Measurements from ENCODE around the gene SNRNP40. TPM values are rescaled to one million over a fixed set of nuclear protein-coding genes. Genes with fewer than 3 reads are reported as not detected.

Gene SNRNP40
- 46.7 and 53.3 TPM in 2 replicates for polyA plus RNA-seq (2012; rRNA removed)
- 41.8 and 47.9 TPM in 2 replicates for polyA plus RNA-seq (2012; cell fraction: cytosol; rRNA removed)
- polyA plus RNA-seq (2012; cell fraction: nucleus; rRNA removed): 30.1 and 44.6 TPM in 2 replicates

DNA sequence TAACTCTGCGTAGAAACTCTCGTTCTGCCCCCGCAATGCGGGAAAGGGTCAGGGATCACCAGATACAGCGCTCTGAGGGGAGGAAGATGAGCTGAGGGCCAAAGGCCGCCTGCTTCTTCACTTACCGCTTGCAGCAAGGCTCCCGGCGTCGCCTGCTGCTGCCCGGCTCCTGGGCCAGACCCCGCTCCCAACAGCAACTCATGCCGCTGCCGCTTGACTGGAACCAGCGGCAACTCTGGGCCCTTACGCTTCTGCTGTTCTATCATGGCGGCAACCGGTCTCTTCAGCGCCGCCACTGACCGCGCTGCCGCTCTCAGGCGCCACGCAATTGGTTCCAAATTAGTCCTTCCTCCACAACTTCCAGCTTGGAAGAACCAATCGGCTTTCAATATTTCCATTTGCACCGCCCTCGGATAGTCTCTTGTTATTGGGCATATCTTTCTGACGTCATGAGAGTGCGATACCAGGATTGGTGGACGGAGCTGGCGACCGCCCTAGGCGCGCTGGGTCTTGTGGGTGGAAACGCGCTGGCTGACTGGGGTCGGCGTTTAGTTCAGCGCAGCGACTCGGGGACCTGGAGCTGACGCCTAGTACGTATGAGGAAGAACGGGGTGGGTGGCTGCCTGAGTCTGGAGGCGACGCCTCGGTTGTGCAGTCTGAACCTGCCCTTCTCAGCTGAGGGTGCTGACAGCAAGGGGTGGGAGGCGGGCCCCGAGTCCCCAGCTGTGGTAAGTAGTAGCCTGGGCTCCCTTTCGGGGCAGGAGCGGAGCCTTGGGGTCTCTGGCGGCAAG, at the start of gene SNRNP40, which contains the start of gene ZCCHC17:
Gene SNRNP40 (minus strand): TSS at position 303 of the 791 bp plus-strand sequence. CDS start 37 bp downstream, at position 266.
Gene ZCCHC17 (plus strand): TSS at position 547 of the 791 bp plus-strand sequence. CDS start 13,067 bp downstream, outside the sequence.
- 1% methylated on average over 14 of the region's 53 CpGs for WGBS (ENCODE audit: low lambda C conversion rate)
- POLR2A ChIA-PET: interaction anchor here (0.5 to 1.3 kb wide), 6 partner anchors 9 to 107 kb away, joined by 3 to 4 read pairs (median 4); partner anchors contain the start of gene NKAIN1

More for the DNA sequence above, at the start of gene SNRNP40, which contains the start of gene ZCCHC17:
- Histone ChIP-seq H3K4me3 (ENCODE audit: low read depth in 2 of 2, low read length in 1 of 2) (peak within 1 kb of the TSS; percentile 88 to 95), H3K36me3 (replicated peaks in 1 of 2; ENCODE audit: control insufficient read depth in 1 of 2, insufficient read depth in 2 of 2, low read length in 1 of 2) (peaks cover 13 to 16% of the 10 kb centered on the region in 2 experiments), H2AFZ (ENCODE audit: low read depth) (peak within 1 kb of the TSS; percentile 86), H3K27ac (ENCODE audit: low read depth in 2 of 2, low read length in 1 of 2) (peak within 1 kb of the TSS; percentile 66 to 78), H3K9ac (peak within 1 kb of the TSS; percentile 91), H3K9me3 (no peaks in the 10 kb centered on the region), H4K20me1 (ENCODE audit: insufficient read depth) (no peaks in the 10 kb centered on the region), H3K4me2 (peak within 1 kb of the TSS; percentile 97), H3K9me2 (no peaks in the 10 kb centered on the region), H3K27me3 (ENCODE audit: insufficient read depth) (no peaks in the 10 kb centered on the region), H3F3A (replicated peaks; ENCODE audit: insufficient read depth) (no peaks in the 10 kb centered on the region), H3K79me2 (ENCODE audit: insufficient read depth) (peaks cover 84% of the 10 kb centered on the region), H3K4me1 (ENCODE audit: control insufficient read depth in 1 of 2, insufficient read depth in 2 of 2, low read depth in 1 of 2, low read length in 1 of 2) (peaks cover 5 to 16% of the 10 kb centered on the region in 2 experiments; a peak in 2 of 4 replicates)
- no peak; the same call in 1 of the 2 replicates for TF ChIP-seq ELF1 (IDR thresholded peaks at IDR 0.05)
- TF ChIP-seq RAD21 (IDR thresholded peaks at IDR 0.05; ENCODE audit: low read length): peak; percentile 6; the same call in 1 of the 2 replicates
- TF ChIP-seq, protein P1, sequence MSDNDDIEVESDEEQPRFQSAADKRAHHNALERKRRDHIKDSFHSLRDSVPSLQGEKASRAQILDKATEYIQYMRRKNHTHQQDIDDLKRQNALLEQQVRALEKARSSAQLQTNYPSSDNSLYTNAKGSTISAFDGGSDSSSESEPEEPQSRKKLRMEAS (IDR thresholded peaks at IDR 0.05; ENCODE audit: low read depth): peak; percentile 69
- TF ChIP-seq POLR2AphosphoS5 (IDR thresholded peaks at IDR 0.05; ENCODE audit: low read depth, low read length): peak; percentile 85
- TF ChIP-seq, protein P2, sequence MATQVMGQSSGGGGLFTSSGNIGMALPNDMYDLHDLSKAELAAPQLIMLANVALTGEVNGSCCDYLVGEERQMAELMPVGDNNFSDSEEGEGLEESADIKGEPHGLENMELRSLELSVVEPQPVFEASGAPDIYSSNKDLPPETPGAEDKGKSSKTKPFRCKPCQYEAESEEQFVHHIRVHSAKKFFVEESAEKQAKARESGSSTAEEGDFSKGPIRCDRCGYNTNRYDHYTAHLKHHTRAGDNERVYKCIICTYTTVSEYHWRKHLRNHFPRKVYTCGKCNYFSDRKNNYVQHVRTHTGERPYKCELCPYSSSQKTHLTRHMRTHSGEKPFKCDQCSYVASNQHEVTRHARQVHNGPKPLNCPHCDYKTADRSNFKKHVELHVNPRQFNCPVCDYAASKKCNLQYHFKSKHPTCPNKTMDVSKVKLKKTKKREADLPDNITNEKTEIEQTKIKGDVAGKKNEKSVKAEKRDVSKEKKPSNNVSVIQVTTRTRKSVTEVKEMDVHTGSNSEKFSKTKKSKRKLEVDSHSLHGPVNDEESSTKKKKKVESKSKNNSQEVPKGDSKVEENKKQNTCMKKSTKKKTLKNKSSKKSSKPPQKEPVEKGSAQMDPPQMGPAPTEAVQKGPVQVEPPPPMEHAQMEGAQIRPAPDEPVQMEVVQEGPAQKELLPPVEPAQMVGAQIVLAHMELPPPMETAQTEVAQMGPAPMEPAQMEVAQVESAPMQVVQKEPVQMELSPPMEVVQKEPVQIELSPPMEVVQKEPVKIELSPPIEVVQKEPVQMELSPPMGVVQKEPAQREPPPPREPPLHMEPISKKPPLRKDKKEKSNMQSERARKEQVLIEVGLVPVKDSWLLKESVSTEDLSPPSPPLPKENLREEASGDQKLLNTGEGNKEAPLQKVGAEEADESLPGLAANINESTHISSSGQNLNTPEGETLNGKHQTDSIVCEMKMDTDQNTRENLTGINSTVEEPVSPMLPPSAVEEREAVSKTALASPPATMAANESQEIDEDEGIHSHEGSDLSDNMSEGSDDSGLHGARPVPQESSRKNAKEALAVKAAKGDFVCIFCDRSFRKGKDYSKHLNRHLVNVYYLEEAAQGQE (IDR thresholded peaks at IDR 0.05; ENCODE audit: low read depth, low read length): no peak
- TF ChIP-seq YY1 (IDR thresholded peaks at IDR 0.05; ENCODE audit: low read depth): peak; percentile 94
- TF ChIP-seq MXI1 (IDR thresholded peaks at IDR 0.05; ENCODE audit: low read depth, low read length): peak; percentile 57
- TF ChIP-seq TAF1 (IDR thresholded peaks at IDR 0.05; ENCODE audit: borderline replicate concordance, low read depth, low read length): peak; percentile 82
- TF ChIP-seq, protein P3, sequence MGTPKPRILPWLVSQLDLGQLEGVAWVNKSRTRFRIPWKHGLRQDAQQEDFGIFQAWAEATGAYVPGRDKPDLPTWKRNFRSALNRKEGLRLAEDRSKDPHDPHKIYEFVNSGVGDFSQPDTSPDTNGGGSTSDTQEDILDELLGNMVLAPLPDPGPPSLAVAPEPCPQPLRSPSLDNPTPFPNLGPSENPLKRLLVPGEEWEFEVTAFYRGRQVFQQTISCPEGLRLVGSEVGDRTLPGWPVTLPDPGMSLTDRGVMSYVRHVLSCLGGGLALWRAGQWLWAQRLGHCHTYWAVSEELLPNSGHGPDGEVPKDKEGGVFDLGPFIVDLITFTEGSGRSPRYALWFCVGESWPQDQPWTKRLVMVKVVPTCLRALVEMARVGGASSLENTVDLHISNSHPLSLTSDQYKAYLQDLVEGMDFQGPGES (IDR thresholded peaks at IDR 0.05; ENCODE audit: low read depth, low read length): peak; percentile 59; the same call in 1 of the 2 replicates
- peak; percentile 77; the same call in 1 of the 2 replicates for TF ChIP-seq SIN3A (IDR thresholded peaks at IDR 0.05; ENCODE audit: borderline replicate concordance, low read depth, low read length)
- TF ChIP-seq GABPA (IDR thresholded peaks at IDR 0.05; ENCODE audit: low read depth): peak; percentile 82
- peak; percentile 75 for TF ChIP-seq CHD2 (IDR thresholded peaks at IDR 0.05; ENCODE audit: low read length, partially characterized antibody)
- TF ChIP-seq RFX5 (IDR thresholded peaks at IDR 0.05; ENCODE audit: low read length): peak; percentile 95
- no peak for TF ChIP-seq FOXJ3 (CRISPR knock-in tag; IDR thresholded peaks at IDR 0.05)
- CTCF ChIA-PET: interaction anchor here (1.3 to 3.0 kb wide), 4 partner anchors 10 to 115 kb away, joined by 3 to 30 read pairs (median 6); no protein-coding TSS in a partner anchor
- peak; percentile 94 for DNase-seq
